HG02798 (cell line): ENCODE data around the gene FARSA.

ENCODE experiments used
- ATAC-seq: cut with Tn5 transposase; IDR thresholded peaks from one replicate; pipeline ENCODE4 v1.9.1; 2021; ENCODE audit warnings: mild to moderate bottlenecking; ENCODE audit not compliant: unreplicated experiment, poor library complexity

FARSA gene

GRCh38 chr19:12872941-12873890 lies 60.3 kb downstream of the FARSA start:
- no peak for ATAC-seq
